Osteocyte (in vitro differentiated cells): Measurements from ENCODE around the gene PRDM16. TPM values are rescaled to one million over a fixed set of nuclear protein-coding genes. Genes with fewer than 3 reads are reported as not detected.

Source experiments
- DNase-seq: peaks from one replicate; pipeline ENCODE4 v3.0.0; 2021; ENCODE audit warnings: mixed read lengths; ENCODE audit not compliant: unreplicated experiment; ENCODE audit errors: extremely low spot score
- H3K27ac Mint-ChIP-seq: one replicate; pipeline ENCODE4 v1.8.0; 2021; ENCODE audit warnings: mild to moderate bottlenecking, mixed read lengths; ENCODE audit not compliant: unreplicated experiment
- H3K27me3 Mint-ChIP-seq: one replicate; pipeline ENCODE4 v1.8.0; 2021; ENCODE audit warnings: mixed read lengths; ENCODE audit not compliant: unreplicated experiment
- H3K36me3 Mint-ChIP-seq: one replicate; pipeline ENCODE4 v1.8.0; 2021; ENCODE audit warnings: mixed read lengths; ENCODE audit not compliant: unreplicated experiment
- H3K4me1 Mint-ChIP-seq: one replicate; pipeline ENCODE4 v1.8.0; 2021; ENCODE audit warnings: mixed read lengths; ENCODE audit not compliant: unreplicated experiment
- H3K4me3 Mint-ChIP-seq: one replicate; pipeline ENCODE4 v1.8.0; 2021; ENCODE audit warnings: mild to moderate bottlenecking, moderate library complexity, mixed read lengths; ENCODE audit not compliant: unreplicated experiment
- H3K9me3 Mint-ChIP-seq: one replicate; pipeline ENCODE4 v1.8.0; 2021; ENCODE audit warnings: mixed read lengths; ENCODE audit not compliant: unreplicated experiment
- CTCF ChIP-seq: fragments of 200-600 bp; sonication (generic); IDR thresholded peaks from 2 replicates; pipeline ENCODE4 v1.5.0; 2021; ENCODE audit warnings: antibody characterized with exemption, mild to moderate bottlenecking, moderate library complexity
- total RNA-seq: library from RNA; stranded (reverse); gene quantifications from 2 replicates; pipeline ENCODE4 v1.2.1, GENCODE V29; 2021

The PRDM16 gene
- total RNA-seq, 1 donor from 2014 or later = 7.1 TPM

GRCh38 chr1:3124246-3124645 lies 55.2 kb downstream of the PRDM16 start:
- no peak for DNase-seq
- no peaks in the 10 kb centered on the region for H3K4me1 Mint-ChIP-seq
- H3K27ac Mint-ChIP-seq = no peak overlapping the region
- no peaks in the 10 kb centered on the region for H3K36me3 Mint-ChIP-seq
- no peak for TF ChIP-seq CTCF
- no peaks in the 10 kb centered on the region for H3K27me3 Mint-ChIP-seq
- H3K4me3 Mint-ChIP-seq = no peak overlapping the region
- no peaks in the 10 kb centered on the region for H3K9me3 Mint-ChIP-seq

GRCh38 chr1:3125078-3125477 lies 56.1 kb downstream of the PRDM16 start:
- Mint-ChIP-seq H3K4me3 (no peak overlapping the region), H3K36me3 (no peaks in the 10 kb centered on the region), H3K27me3 (no peaks in the 10 kb centered on the region), H3K9me3 (no peaks in the 10 kb centered on the region), H3K27ac (no peak overlapping the region), H3K4me1 (no peaks in the 10 kb centered on the region)
- no peak for TF ChIP-seq CTCF
- DNase-seq = no peak

GRCh38 chr1:3125546-3126368 lies 56.8 kb downstream of the PRDM16 start:
- H3K4me1 Mint-ChIP-seq = no peaks in the 10 kb centered on the region
- no peaks in the 10 kb centered on the region for H3K27me3 Mint-ChIP-seq
- H3K27ac Mint-ChIP-seq = no peak overlapping the region
- no peaks in the 10 kb centered on the region for H3K36me3 Mint-ChIP-seq
- no peak for TF ChIP-seq CTCF
- H3K4me3 Mint-ChIP-seq = no peak overlapping the region
- no peaks in the 10 kb centered on the region for H3K9me3 Mint-ChIP-seq
- no peak for DNase-seq

- no peak for TF ChIP-seq CTCF
- DNase-seq = no peak
- Mint-ChIP-seq H3K9me3 (no peaks in the 10 kb centered on the region), H3K27me3 (no peaks in the 10 kb centered on the region), H3K27ac (no peak overlapping the region), H3K4me3 (no peak overlapping the region), H3K36me3 (no peaks in the 10 kb centered on the region), H3K4me1 (no peaks in the 10 kb centered on the region)
Observed at GRCh38 chr1:3126756-3127678, 58.0 kb downstream of the PRDM16 start.

GRCh38 chr1:3127738-3128137 lies 58.7 kb downstream of the PRDM16 start:
- H3K27me3 Mint-ChIP-seq = no peaks in the 10 kb centered on the region
- H3K9me3 Mint-ChIP-seq = no peaks in the 10 kb centered on the region
- H3K4me1 Mint-ChIP-seq = peaks cover 4% of the 10 kb centered on the region
- no peak for DNase-seq
- H3K36me3 Mint-ChIP-seq = no peaks in the 10 kb centered on the region
- TF ChIP-seq CTCF = no peak
- H3K4me3 Mint-ChIP-seq = no peak overlapping the region
- no peak overlapping the region for H3K27ac Mint-ChIP-seq
